Measurements from ENCODE around the gene ZNF277.
A peak's percentile ranks its signal among the peaks of the same experiment; 100 is the strongest.

Gene ZNF277

DNA sequence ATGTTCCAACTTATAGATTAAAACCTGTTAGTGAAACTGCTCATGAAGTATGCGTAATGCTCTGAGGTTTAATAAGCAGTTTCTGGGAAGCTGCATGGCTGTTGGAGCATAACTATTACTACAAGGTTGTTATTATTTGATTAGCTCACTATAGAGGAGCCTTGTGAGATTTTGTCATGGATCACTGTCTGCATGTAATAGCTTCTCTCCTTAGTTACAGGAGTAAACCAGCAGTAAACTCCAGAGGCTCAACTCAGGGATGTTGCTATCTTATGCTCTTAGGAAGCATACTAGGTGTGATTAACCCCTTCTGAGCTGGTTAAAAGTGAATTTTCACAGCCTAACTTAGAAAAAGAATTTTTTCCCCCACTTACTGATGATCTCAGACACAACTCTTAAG lies 180.1 kb downstream of the ZNF277 start:
- TF ChIP-seq CTCF (IDR thresholded peaks at IDR 0.05; ENCODE audit: insufficient read depth, low read depth, low read length, missing control alignments) = no peak
- no peak overlapping the region for H3K4me3 ChIP-seq (ENCODE audit: low read depth, low read length)
- DNase-seq (ENCODE audit: low read depth) = no peak

DNA sequence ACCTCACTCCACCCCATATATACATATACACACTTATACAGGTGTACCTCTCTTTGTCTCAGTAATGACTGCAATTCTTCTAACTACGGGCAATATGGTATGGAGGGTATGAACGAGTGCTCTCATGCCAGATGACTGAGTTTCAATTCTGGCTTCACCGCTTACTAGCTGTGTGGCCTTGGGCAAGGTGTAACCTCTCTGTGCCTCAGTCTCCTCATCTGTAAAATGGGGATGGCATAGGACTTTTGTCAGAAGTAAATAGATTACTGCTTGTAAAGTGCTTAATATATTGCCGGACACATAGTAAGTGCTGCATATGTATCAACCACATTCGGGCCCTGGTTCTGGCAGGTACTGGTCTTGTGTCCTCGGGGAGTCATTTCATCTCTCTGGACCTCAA lies 183.7 kb downstream of the ZNF277 start:
- TF ChIP-seq CTCF (IDR thresholded peaks at IDR 0.05; ENCODE audit: insufficient read depth, low read depth, low read length, missing control alignments) = no peak
- H3K4me3 ChIP-seq (ENCODE audit: low read depth, low read length) = no peak overlapping the region
- DNase-seq (ENCODE audit: low read depth) = no peak

- DNase-seq (ENCODE audit: low read depth) = peak; percentile 51
- H3K4me3 ChIP-seq (ENCODE audit: low read depth, low read length) = peak overlapping the region; percentile 43
Observed at GRCh38 chr7:112391079-112391821, 184.8 kb downstream of the ZNF277 start.

GRCh38 chr7:112391841-112392286 lies 185.4 kb downstream of the ZNF277 start:
- peak overlapping the region; percentile 76 for H3K4me3 ChIP-seq (ENCODE audit: low read depth, low read length)
- DNase-seq (ENCODE audit: low read depth) = peak; percentile 75
